Measurements from ENCODE around the gene ZNF483.

- TF ChIP-seq CTCF (IDR thresholded peaks at IDR 0.05) = no peak
- TF ChIP-seq POLR2A (IDR thresholded peaks at IDR 0.05) = no peak
These were observed 34.1 kb downstream of the ZNF483 start for GRCh38 chr9:111559000-111559610.

Measured in esophagus squamous epithelium (tissue), 4 donors.